Neural cell (in vitro differentiated cells): ENCODE results near the gene ITGB7. TPM values are rescaled to one million over a fixed set of nuclear protein-coding genes. Genes with fewer than 3 reads are reported as not detected.

Source experiments
- H2AFZ ChIP-seq: fragments of 200-600, 300-800 bp; sonication (generic), shearing (Covaris generic); 2 replicates; pipeline ENCODE4 v1.6.0; 2014; ENCODE audit warnings: low read depth, mild to moderate bottlenecking, antibody characterized with exemption, low read length, moderate library complexity
- H3F3A ChIP-seq: fragments of 200-600 bp; shearing (Covaris generic); 2 replicates; pipeline ENCODE4 v1.6.1; 2016; ENCODE audit warnings: mild to moderate bottlenecking, moderate library complexity, mixed read lengths, antibody characterized with exemption, low read length; ENCODE audit not compliant: insufficient read depth, poor library complexity, severe bottlenecking
- H3K27ac ChIP-seq: fragments of 200-600, 300-800 bp; sonication (generic), shearing (Covaris generic); 2 replicates; pipeline ENCODE4 v1.5.1; 2014; ENCODE audit warnings: mild to moderate bottlenecking, low read length, moderate library complexity
- H3K27me3 ChIP-seq: fragments of 300-800, 200-600 bp; sonication (generic), shearing (Covaris generic); 2 replicates; pipeline ENCODE4 v1.6.0; 2014; ENCODE audit warnings: mild to moderate bottlenecking, low read depth, low read length, moderate library complexity; ENCODE audit not compliant: insufficient read depth
- H3K36me3 ChIP-seq: fragments of 300-800, 200-600 bp; sonication (generic), shearing (Covaris generic); 2 replicates; pipeline ENCODE4 v1.5.1; 2014; ENCODE audit warnings: mild to moderate bottlenecking, antibody characterized with exemption, low read length, moderate library complexity; ENCODE audit not compliant: insufficient read depth
- H3K4me2 ChIP-seq: fragments of 300-800, 200-600 bp; sonication (generic), shearing (Covaris generic); 2 replicates; pipeline ENCODE4 v1.6.0; 2014; ENCODE audit warnings: mild to moderate bottlenecking, low read length
- H3K4me3 ChIP-seq: fragments of 300-800, 200-600 bp; sonication (generic), shearing (Covaris generic); 2 replicates; pipeline ENCODE4 v1.5.1; 2014; ENCODE audit warnings: mild to moderate bottlenecking, low read length, moderate library complexity
- H3K79me2 ChIP-seq: fragments of 200-600 bp; shearing (Covaris generic); replicated peaks from 2 replicates; pipeline ENCODE4 v1.6.0; 2014; ENCODE audit warnings: mild to moderate bottlenecking, low read length, moderate library complexity; ENCODE audit not compliant: insufficient read depth
- H3K9ac ChIP-seq: fragments of 300-800, 200-600 bp; sonication (generic), shearing (Covaris generic); 2 replicates; pipeline ENCODE4 v1.6.1; 2016; ENCODE audit warnings: mild to moderate bottlenecking, low read length, mixed read lengths
- H3K9me2 ChIP-seq: fragments of 200-600 bp; shearing (Covaris generic); 2 replicates; pipeline ENCODE4 v1.6.1; 2016; ENCODE audit warnings: mild to moderate bottlenecking, low read length, mixed read lengths; ENCODE audit not compliant: insufficient read depth
- H3K9me3 ChIP-seq: fragments of 200-600, 300-800 bp; sonication (generic), shearing (Covaris generic); 2 replicates; pipeline ENCODE4 v1.6.1; 2016; ENCODE audit warnings: mild to moderate bottlenecking, mixed run types, low read length, moderate library complexity, mixed read lengths
- H4K20me1 ChIP-seq: fragments of 200-600 bp; shearing (Covaris generic); 2 replicates; pipeline ENCODE4 v1.6.1; 2016; ENCODE audit warnings: mild to moderate bottlenecking, mixed run types; ENCODE audit not compliant: insufficient read depth
- EP300 ChIP-seq: fragments of 450-650 bp; conservative IDR thresholded peaks from 2 replicates; pipeline ENCODE4 v1.6.1; 2014; ENCODE audit warnings: antibody characterized with exemption, mild to moderate bottlenecking, moderate library complexity; ENCODE audit not compliant: poor library complexity, severe bottlenecking
- EZH2 ChIP-seq: fragments of 200-600, 300-800 bp; shearing (Covaris generic), sonication (generic); IDR thresholded peaks from 2 replicates; pipeline ENCODE4 v1.6.1; 2014; ENCODE audit warnings: antibody characterized with exemption, low read length, borderline replicate concordance, mild to moderate bottlenecking; ENCODE audit not compliant: insufficient read depth, poor library complexity, severe bottlenecking
- MXI1 ChIP-seq: fragments of 450-650 bp; conservative IDR thresholded peaks from 2 replicates; pipeline ENCODE4 v1.6.1; 2014; ENCODE audit warnings: antibody characterized with exemption, mild to moderate bottlenecking; ENCODE audit not compliant: poor library complexity, severe bottlenecking
- POLR2AphosphoS5 ChIP-seq: IDR thresholded peaks from 2 replicates; pipeline ENCODE4 v1.6.1; 2012
- RAD21 ChIP-seq: fragments of 450-650 bp; conservative IDR thresholded peaks from 2 replicates; pipeline ENCODE4 v1.6.1; 2014; ENCODE audit warnings: antibody characterized with exemption, mild to moderate bottlenecking, moderate library complexity
- SMC3 ChIP-seq: fragments of 450-650 bp; conservative IDR thresholded peaks from 2 replicates; pipeline ENCODE4 v1.6.1; 2014; ENCODE audit warnings: antibody characterized with exemption, mild to moderate bottlenecking, moderate library complexity; ENCODE audit not compliant: poor library complexity
- TAF1 ChIP-seq: IDR thresholded peaks from 2 replicates; pipeline ENCODE4 v1.6.1; 2012; ENCODE audit warnings: low read depth
- polyA plus RNA-seq: library from polyadenylated mRNA; depleted of rRNA; stranded (reverse); fragments of >200 nt; gene quantifications from 2 replicates; pipeline ENCODE4 v1.2.3, GENCODE V29; 2014
- TF ChIP-seq, protein P1 (sequence below): fragments of 450-650 bp; IDR thresholded peaks from 2 replicates; pipeline ENCODE4 v1.5.1; 2014; ENCODE audit warnings: antibody characterized with exemption, mild to moderate bottlenecking, moderate library complexity; ENCODE audit not compliant: poor library complexity, severe bottlenecking
- TF ChIP-seq, protein P2 (sequence below): IDR thresholded peaks from 2 replicates; pipeline ENCODE4 v1.6.1; 2012; ENCODE audit warnings: borderline replicate concordance

Gene ITGB7
- polyA plus RNA-seq, 1 donor from 2014 or later = not detected

DNA sequence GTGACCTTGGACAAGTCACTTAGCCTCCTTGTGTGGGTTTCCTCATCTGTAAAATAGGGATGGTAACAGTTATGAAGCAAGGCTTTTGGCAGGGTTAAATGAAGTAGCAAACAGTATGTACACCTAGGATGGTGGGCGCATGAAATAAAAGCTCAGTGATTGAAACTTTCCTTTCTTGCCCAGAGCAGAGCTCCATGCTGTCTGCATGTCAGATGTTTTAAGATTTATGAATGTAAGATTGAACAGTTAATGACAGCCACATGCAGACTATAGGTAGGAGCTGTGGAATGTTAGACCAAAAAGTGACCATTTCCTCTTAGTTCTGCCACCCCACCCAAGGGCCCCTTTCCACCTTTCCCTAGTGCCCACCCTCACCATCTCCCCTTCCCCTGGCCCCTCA, 12.1 kb downstream of the ITGB7 start:
- no peaks in the 10 kb centered on the region for H3K79me2 ChIP-seq
- no peak overlapping the region for H3K27ac ChIP-seq
- no peak overlapping the region for H3K4me3 ChIP-seq
- TF ChIP-seq, protein P1, sequence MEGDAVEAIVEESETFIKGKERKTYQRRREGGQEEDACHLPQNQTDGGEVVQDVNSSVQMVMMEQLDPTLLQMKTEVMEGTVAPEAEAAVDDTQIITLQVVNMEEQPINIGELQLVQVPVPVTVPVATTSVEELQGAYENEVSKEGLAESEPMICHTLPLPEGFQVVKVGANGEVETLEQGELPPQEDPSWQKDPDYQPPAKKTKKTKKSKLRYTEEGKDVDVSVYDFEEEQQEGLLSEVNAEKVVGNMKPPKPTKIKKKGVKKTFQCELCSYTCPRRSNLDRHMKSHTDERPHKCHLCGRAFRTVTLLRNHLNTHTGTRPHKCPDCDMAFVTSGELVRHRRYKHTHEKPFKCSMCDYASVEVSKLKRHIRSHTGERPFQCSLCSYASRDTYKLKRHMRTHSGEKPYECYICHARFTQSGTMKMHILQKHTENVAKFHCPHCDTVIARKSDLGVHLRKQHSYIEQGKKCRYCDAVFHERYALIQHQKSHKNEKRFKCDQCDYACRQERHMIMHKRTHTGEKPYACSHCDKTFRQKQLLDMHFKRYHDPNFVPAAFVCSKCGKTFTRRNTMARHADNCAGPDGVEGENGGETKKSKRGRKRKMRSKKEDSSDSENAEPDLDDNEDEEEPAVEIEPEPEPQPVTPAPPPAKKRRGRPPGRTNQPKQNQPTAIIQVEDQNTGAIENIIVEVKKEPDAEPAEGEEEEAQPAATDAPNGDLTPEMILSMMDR = no peak
- TF ChIP-seq SMC3 (no peak), RAD21 (no peak), MXI1 (no peak)
- TF ChIP-seq, protein P2, sequence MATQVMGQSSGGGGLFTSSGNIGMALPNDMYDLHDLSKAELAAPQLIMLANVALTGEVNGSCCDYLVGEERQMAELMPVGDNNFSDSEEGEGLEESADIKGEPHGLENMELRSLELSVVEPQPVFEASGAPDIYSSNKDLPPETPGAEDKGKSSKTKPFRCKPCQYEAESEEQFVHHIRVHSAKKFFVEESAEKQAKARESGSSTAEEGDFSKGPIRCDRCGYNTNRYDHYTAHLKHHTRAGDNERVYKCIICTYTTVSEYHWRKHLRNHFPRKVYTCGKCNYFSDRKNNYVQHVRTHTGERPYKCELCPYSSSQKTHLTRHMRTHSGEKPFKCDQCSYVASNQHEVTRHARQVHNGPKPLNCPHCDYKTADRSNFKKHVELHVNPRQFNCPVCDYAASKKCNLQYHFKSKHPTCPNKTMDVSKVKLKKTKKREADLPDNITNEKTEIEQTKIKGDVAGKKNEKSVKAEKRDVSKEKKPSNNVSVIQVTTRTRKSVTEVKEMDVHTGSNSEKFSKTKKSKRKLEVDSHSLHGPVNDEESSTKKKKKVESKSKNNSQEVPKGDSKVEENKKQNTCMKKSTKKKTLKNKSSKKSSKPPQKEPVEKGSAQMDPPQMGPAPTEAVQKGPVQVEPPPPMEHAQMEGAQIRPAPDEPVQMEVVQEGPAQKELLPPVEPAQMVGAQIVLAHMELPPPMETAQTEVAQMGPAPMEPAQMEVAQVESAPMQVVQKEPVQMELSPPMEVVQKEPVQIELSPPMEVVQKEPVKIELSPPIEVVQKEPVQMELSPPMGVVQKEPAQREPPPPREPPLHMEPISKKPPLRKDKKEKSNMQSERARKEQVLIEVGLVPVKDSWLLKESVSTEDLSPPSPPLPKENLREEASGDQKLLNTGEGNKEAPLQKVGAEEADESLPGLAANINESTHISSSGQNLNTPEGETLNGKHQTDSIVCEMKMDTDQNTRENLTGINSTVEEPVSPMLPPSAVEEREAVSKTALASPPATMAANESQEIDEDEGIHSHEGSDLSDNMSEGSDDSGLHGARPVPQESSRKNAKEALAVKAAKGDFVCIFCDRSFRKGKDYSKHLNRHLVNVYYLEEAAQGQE = no peak
- H2AFZ ChIP-seq = no peak overlapping the region
- no peak overlapping the region for H3K9ac ChIP-seq
- no peaks in the 10 kb centered on the region for H3F3A ChIP-seq
- no peaks in the 10 kb centered on the region for H3K9me2 ChIP-seq
- no peaks in the 10 kb centered on the region for H3K9me3 ChIP-seq
- peaks cover 18% of the 10 kb centered on the region for H3K27me3 ChIP-seq
- H3K36me3 ChIP-seq = no peaks in the 10 kb centered on the region
- no peaks in the 10 kb centered on the region for H4K20me1 ChIP-seq
- H3K4me2 ChIP-seq = no peak overlapping the region

DNA sequence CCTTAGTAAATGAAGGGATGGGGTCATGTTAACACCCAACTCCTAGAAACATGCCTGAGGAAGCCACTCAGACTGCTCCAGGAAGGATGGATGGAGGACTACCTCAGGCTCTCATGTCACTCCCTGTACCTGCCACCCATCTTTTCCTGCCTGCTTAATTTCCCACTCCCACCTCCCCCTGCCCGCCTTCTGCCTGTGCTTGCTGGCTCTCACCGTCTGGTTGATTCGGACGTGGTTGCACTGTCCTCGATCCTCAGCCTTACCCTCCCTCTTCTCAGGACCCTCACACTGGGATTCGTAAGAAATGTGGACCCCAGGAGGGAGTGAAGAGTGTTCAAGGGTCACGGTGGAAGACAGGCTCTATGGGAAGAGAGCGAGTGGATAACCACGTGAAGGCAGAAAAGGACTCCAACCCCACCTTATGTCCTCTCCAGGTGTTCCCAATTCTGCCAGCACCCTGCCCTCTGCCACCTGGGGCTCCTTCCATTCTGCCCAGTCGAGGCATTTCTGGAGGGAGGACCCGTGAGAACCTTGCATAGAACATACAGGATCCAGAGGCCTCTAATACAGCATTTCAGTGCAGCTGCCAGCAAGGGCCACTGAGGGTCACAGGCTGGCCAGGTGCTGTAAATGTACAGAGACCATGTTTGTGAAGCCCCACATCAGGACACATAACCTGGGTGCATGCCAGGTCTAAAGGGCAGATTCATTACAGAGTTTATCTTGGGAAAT, 12.9 kb downstream of the ITGB7 start:
- H3F3A ChIP-seq = no peaks in the 10 kb centered on the region
- TF ChIP-seq EZH2 = no peak
- TF ChIP-seq, protein P2 = no peak
- TF ChIP-seq RAD21 = no peak
- no peak for TF ChIP-seq POLR2AphosphoS5
- no peak for TF ChIP-seq EP300
- no peak for TF ChIP-seq MXI1
- TF ChIP-seq, protein P1 = no peak
- no peak for TF ChIP-seq TAF1
- TF ChIP-seq SMC3 = no peak
- peaks cover 18% of the 10 kb centered on the region for H3K27me3 ChIP-seq
- no peaks in the 10 kb centered on the region for H3K36me3 ChIP-seq
- H3K9me3 ChIP-seq = no peaks in the 10 kb centered on the region
- no peak overlapping the region for H3K4me2 ChIP-seq
- H2AFZ ChIP-seq = no peak overlapping the region
- H3K79me2 ChIP-seq = no peaks in the 10 kb centered on the region
- H3K4me3 ChIP-seq = no peak overlapping the region
- H3K27ac ChIP-seq = no peak overlapping the region
- H3K9ac ChIP-seq = no peak overlapping the region
- H3K9me2 ChIP-seq = no peaks in the 10 kb centered on the region
- H4K20me1 ChIP-seq = no peaks in the 10 kb centered on the region
